Endothelial cell of umbilical vein (primary cell): ENCODE data around the gene FOXP1. TPM values are rescaled to one million over a fixed set of nuclear protein-coding genes. Genes with fewer than 3 reads are reported as not detected.

ENCODE experiments used
- BruUV-seq: library from RNA; stranded (reverse); fragments of 400-500 nt; replicated peaks from 2 replicates; lab custom pipeline; 2021; lab: Mats Ljungman, UMichigan
- CTCF ChIA-PET: fragments of 300-600, 350-600 bp; sonication (Branson Sonifier 250); formaldehyde crosslinking; loops from one replicate; lab custom pipeline; 2021; ENCODE audit warnings: antibody characterized with exemption, inconsistent platforms; lab: Charles Lee
- POLR2A ChIA-PET: fragments of 300-600, 350-600 bp; sonication (Branson Sonifier 250); formaldehyde crosslinking; loops from one replicate; lab custom pipeline; 2021; ENCODE audit warnings: antibody characterized with exemption, inconsistent platforms; lab: Charles Lee
- DNase-seq: peaks from one replicate; pipeline ENCODE4 v3.0.0-alpha.2; 2011; ENCODE audit warnings: low read depth, low spot score
- FAIRE-seq: peaks from 2 replicates; lab custom pipeline; 2011; peaks lifted over from hg19 to GRCh38; lab: Jason Lieb, UNC
- H2AFZ ChIP-seq: 2 replicates; pipeline ENCODE4 v1.6.0; 2012; ENCODE audit warnings: low read depth, low read length, control low read depth, inconsistent platforms
- H3K27ac ChIP-seq: 2 replicates; pipeline ENCODE4 v1.5.1; 2011; ENCODE audit warnings: low read depth, mild to moderate bottlenecking, control low read depth, low read length, moderate library complexity; ENCODE audit not compliant: insufficient read depth
- H3K27me3 ChIP-seq, 2 experiments: 2 replicates each; pipeline versions ENCODE4 v1.6.0 to v1.6.1; 2011; ENCODE audit warnings: low read length in 2 of 2, mixed read lengths in 1 of 2; ENCODE audit not compliant: control insufficient read depth in 2 of 2, insufficient read depth in 2 of 2
- H3K36me3 ChIP-seq, 2 experiments: 2 replicates in 1 of 2; 3 replicates in 1 of 2; pipeline ENCODE4 v1.5.1; 2011; ENCODE audit warnings: low read length in 2 of 2, mild to moderate bottlenecking in 1 of 2, moderate library complexity in 1 of 2; ENCODE audit not compliant: control insufficient read depth in 2 of 2, insufficient read depth in 2 of 2; ENCODE audit errors: extremely low read depth in 1 of 2
- H3K4me1 ChIP-seq: 3 replicates; pipeline ENCODE4 v1.5.1; 2011; ENCODE audit warnings: mild to moderate bottlenecking, low read length; ENCODE audit not compliant: control insufficient read depth, insufficient read depth; ENCODE audit errors: extremely low read depth
- H3K4me2 ChIP-seq: 2 replicates; pipeline ENCODE4 v1.6.1; 2011; ENCODE audit warnings: low read length, control low read depth, mixed read lengths; ENCODE audit not compliant: insufficient read depth
- H3K4me3 ChIP-seq, 3 experiments: fragments of 200-600 bp in 1 of 3; sonication (generic), shearing (Covaris generic) in 1 of 3; replicated peaks in 1 of 3; 2 replicates each; pipeline ENCODE4 v1.5.1; 2011 to 2016; ENCODE audit warnings: control low read depth in 3 of 3, low read length in 3 of 3, mild to moderate bottlenecking in 2 of 3, inconsistent platforms in 1 of 3, low read depth in 1 of 3, moderate library complexity in 1 of 3; ENCODE audit not compliant: insufficient read depth in 1 of 3
- H3K79me2 ChIP-seq: 2 replicates; pipeline ENCODE4 v1.6.0; 2012; ENCODE audit warnings: low read length, inconsistent platforms; ENCODE audit not compliant: control insufficient read depth, insufficient read depth
- H3K9ac ChIP-seq: replicated peaks from 2 replicates; pipeline ENCODE3; 2011; ENCODE audit warnings: low read length, control low read depth; ENCODE audit not compliant: insufficient read depth; ENCODE audit errors: extremely low read depth
- H3K9me1 ChIP-seq: replicated peaks from 3 replicates; pipeline ENCODE4 v1.6.0; 2011; ENCODE audit warnings: mild to moderate bottlenecking, low read length; ENCODE audit not compliant: control insufficient read depth, insufficient read depth; ENCODE audit errors: extremely low read depth
- H3K9me3 ChIP-seq: replicated peaks from 2 replicates; pipeline ENCODE4 v1.5.1; 2012; ENCODE audit warnings: low read length, inconsistent platforms; ENCODE audit not compliant: control insufficient read depth, insufficient read depth
- H4K20me1 ChIP-seq: replicated peaks from 2 replicates; pipeline ENCODE3; 2011; ENCODE audit warnings: mild to moderate bottlenecking, low read length; ENCODE audit not compliant: control insufficient read depth, insufficient read depth; ENCODE audit errors: extremely low read depth
- CTCF ChIP-seq, 2 donors: IDR thresholded peaks; 1 replicate in 1 of 2; 2 replicates in 1 of 2; pipeline ENCODE4 v1.5.1; 2011; ENCODE audit warnings: low read length in 2 of 2, mild to moderate bottlenecking in 2 of 2, moderate library complexity in 2 of 2, control low read depth in 1 of 2, inconsistent platforms in 1 of 2, low read depth in 1 of 2; ENCODE audit not compliant: insufficient read depth in 1 of 2; ENCODE audit errors: extremely low read depth in 1 of 2
- EZH2 ChIP-seq: IDR thresholded peaks from 2 replicates; pipeline ENCODE4 v1.6.1; 2012; ENCODE audit warnings: borderline replicate concordance, low read depth, mild to moderate bottlenecking, moderate library complexity, low read length, inconsistent platforms; ENCODE audit not compliant: severe bottlenecking
- FOS ChIP-seq: IDR thresholded peaks from 2 replicates; pipeline ENCODE4 v1.6.1; 2011; ENCODE audit warnings: mild to moderate bottlenecking, low read length, moderate library complexity, borderline replicate concordance; ENCODE audit not compliant: insufficient read depth
- GATA2 ChIP-seq: IDR thresholded peaks from 2 replicates; pipeline ENCODE4 v1.7.0; 2011; ENCODE audit warnings: low read depth, mild to moderate bottlenecking, moderate library complexity, mixed read lengths, low read length; ENCODE audit not compliant: insufficient read length, insufficient read depth
- JUN ChIP-seq: IDR thresholded peaks from 2 replicates; pipeline ENCODE4 v1.6.1; 2011; ENCODE audit warnings: borderline replicate concordance, low read depth; ENCODE audit not compliant: insufficient read length, insufficient read depth
- MAX ChIP-seq: IDR thresholded peaks from 2 replicates; pipeline ENCODE4 v1.6.1; 2011; ENCODE audit not compliant: insufficient read depth, insufficient read length
- MYC ChIP-seq: IDR thresholded peaks from one replicate; pipeline ENCODE4 v1.6.1; 2011; ENCODE audit warnings: mild to moderate bottlenecking, low read depth, low read length
- POLR2A ChIP-seq: IDR thresholded peaks from 2 replicates; pipeline ENCODE4 v1.6.1; 2012; ENCODE audit warnings: low read depth, mild to moderate bottlenecking, control low read depth, low read length
- POLR2AphosphoS5 ChIP-seq: IDR thresholded peaks from 2 replicates; pipeline ENCODE4 v1.6.1; 2012; ENCODE audit warnings: low read depth, mild to moderate bottlenecking, control low read depth, low read length, moderate library complexity; ENCODE audit not compliant: insufficient read depth
- dilution Hi-C: fragments of 300-500 bp; cut with MboI; formaldehyde crosslinking; loops from one replicate; pipeline ENCODE4 v1.15.0; 2019; ENCODE audit warnings: low sequenced_read_pairs; ENCODE audit not compliant: extremely low pct_ligation_motif_present
- intact Hi-C: fragments of 100-400 bp; cut with micrococcal nuclease; formaldehyde crosslinking; loops from one replicate; pipeline ENCODE4 v1.10.0; 2022
- polyA plus RNA-seq, 4 experiments: library from polyadenylated mRNA; depleted of rRNA in 3 of 4; stranded (reverse) in 3 of 4; unstranded in 1 of 4; fragments of >200 nt; gene quantifications; 2 replicates each; pipeline versions ENCODE4 v1.2.1 to v1.2.3, GENCODE V29; 2011 to 2012; ENCODE audit warnings: missing spikeins in 1 of 4
- total RNA-seq: library from RNA; stranded (reverse); gene quantifications from 2 replicates; pipeline ENCODE4 v1.2.3, GENCODE V29; 2021

Gene FOXP1
- total and polyA plus RNA-seq, 2 donors (not counting 3 experiments of a cell fraction or from before 2014, with no cell fraction given): 41.0 to 107 TPM

GRCh38 chr3:71120012-71120411 is 463.5 kb downstream of the FOXP1 start:
- Histone ChIP-seq H3K9me1 (no peaks in the 10 kb centered on the region), H3K27ac (no peak overlapping the region), H3K4me2 (no peak overlapping the region), H3K36me3 (no peaks in the 10 kb centered on the region), H4K20me1 (no peaks in the 10 kb centered on the region), H3K79me2 (peaks cover 6% of the 10 kb centered on the region), H3K4me1 (peaks cover 11% of the 10 kb centered on the region), H2AFZ (no peak overlapping the region), H3K9ac (no peak overlapping the region), H3K9me3 (no peaks in the 10 kb centered on the region), H3K27me3 (no peaks in the 10 kb centered on the region), H3K4me3 (no peak overlapping the region)
- dilution Hi-C loops (no loop called here), intact Hi-C loops (no loop called here)
- DNase-seq: no peak
- ChIA-PET POLR2A (no interaction called here), CTCF (no interaction called here)
- FAIRE-seq: no peak
- TF ChIP-seq POLR2AphosphoS5: no peak
- TF ChIP-seq GATA2: no peak
- TF ChIP-seq POLR2A: no peak
- TF ChIP-seq MYC: no peak
- TF ChIP-seq EZH2: no peak
- no peak for TF ChIP-seq MAX
- no peak for TF ChIP-seq JUN
- TF ChIP-seq FOS: no peak
- no peak for TF ChIP-seq CTCF (IDR thresholded peaks at IDR 0.05; ENCODE audit: extremely low read depth in 1 of 2, insufficient read depth in 1 of 2, low read depth in 1 of 2, low read length in 2 of 2)
- BruUV-seq: no TSS peak
